Measurements from ENCODE around the gene PCSK4. TPM values are rescaled to one million over a fixed set of nuclear protein-coding genes. Genes with fewer than 3 reads are reported as not detected.

Gene PCSK4
- total RNA-seq, 1 experiment from 2014 or later, result 3.9 TPM

- intact Hi-C loops (cut with micrococcal nuclease), result no loop called here
- no peaks in the 10 kb centered on the region for H3K9me2 ChIP-seq (replicated peaks; ENCODE audit: low read length)
- no peak overlapping the region for H3K9ac ChIP-seq (ENCODE audit: low read length)
- H3K9me3 ChIP-seq (ENCODE audit: low read length), result no peaks in the 10 kb centered on the region
- H4K20me1 ChIP-seq (ENCODE audit: low read length), result no peaks in the 10 kb centered on the region
- no TSS peak for BruUV-seq (replicated peaks)
- ChIA-PET POLR2A (ENCODE audit: unreplicated experiment) (no interaction called here), CTCF (no interaction called here)
- H3K4me2 ChIP-seq (ENCODE audit: low read length), result no peak overlapping the region
- H3K4me1 ChIP-seq (ENCODE audit: insufficient read depth, low read length), result no peaks in the 10 kb centered on the region; the same call in 1 of the 2 replicates
- H3K36me3 ChIP-seq (ENCODE audit: low read depth, low read length), result no peaks in the 10 kb centered on the region
- H3K27ac ChIP-seq (ENCODE audit: low read length), result no peak overlapping the region
- TF ChIP-seq CTCF (conservative IDR thresholded peaks at IDR 0.05; ENCODE audit: low read depth, low read length), result no peak
- TF ChIP-seq EZH2 (IDR thresholded peaks at IDR 0.05; ENCODE audit: low read length, unreplicated experiment), result no peak
- H3F3A ChIP-seq (ENCODE audit: low read length, unreplicated experiment), result no peaks in the 10 kb centered on the region
- no peak overlapping the region for H2AFZ ChIP-seq (ENCODE audit: low read length)
- ATAC-seq, result no peak
- H3K27me3 ChIP-seq (ENCODE audit: low read length), result no peaks in the 10 kb centered on the region
- no peak for DNase-seq
- no peaks in the 10 kb centered on the region for H3K79me2 ChIP-seq (ENCODE audit: low read length)
- H3K4me3 ChIP-seq (ENCODE audit: low read length), result no peak overlapping the region
Observed at GRCh38 chr19:1503925-1504773, 14.0 kb upstream of the PCSK4 start.

- ChIA-PET POLR2A (ENCODE audit: unreplicated experiment) (no interaction called here), CTCF (no interaction called here)
- no TSS peak for BruUV-seq (replicated peaks)
- Histone ChIP-seq H3K27me3 (ENCODE audit: low read length) (no peaks in the 10 kb centered on the region), H3K79me2 (ENCODE audit: low read length) (no peaks in the 10 kb centered on the region), H3K4me3 (ENCODE audit: low read length) (no peak overlapping the region), H3K36me3 (ENCODE audit: low read depth, low read length) (no peaks in the 10 kb centered on the region), H3K9ac (ENCODE audit: low read length) (no peak overlapping the region), H3K4me2 (ENCODE audit: low read length) (peak overlapping the region; percentile 44), H3K9me3 (ENCODE audit: low read length) (no peaks in the 10 kb centered on the region), H3F3A (ENCODE audit: low read length, unreplicated experiment) (no peaks in the 10 kb centered on the region), H4K20me1 (ENCODE audit: low read length) (no peaks in the 10 kb centered on the region), H2AFZ (ENCODE audit: low read length) (peak overlapping the region; percentile 61; the same call in 1 of the 2 replicates), H3K4me1 (ENCODE audit: insufficient read depth, low read length) (no peaks in the 10 kb centered on the region; the same call in 1 of the 2 replicates), H3K27ac (ENCODE audit: low read length) (no peak overlapping the region), H3K9me2 (replicated peaks; ENCODE audit: low read length) (no peaks in the 10 kb centered on the region)
- peak; percentile 21 for DNase-seq
- intact Hi-C loops (cut with micrococcal nuclease), result no loop called here
- peak; percentile 12; the same call in 1 of the 2 replicates for ATAC-seq
- TF ChIP-seq CTCF (conservative IDR thresholded peaks at IDR 0.05; ENCODE audit: low read depth, low read length) (peak; percentile 70), EZH2 (IDR thresholded peaks at IDR 0.05; ENCODE audit: low read length, unreplicated experiment) (no peak)
Observed at GRCh38 chr19:1503089-1503924, 13.2 kb upstream of the PCSK4 start.
